Tibial artery (tissue), 4 donors: ENCODE results near the gene PRSS50.

ENCODE experiments used
- DNase-seq, 2 donors: peaks; one replicate each; pipeline ENCODE4 v3.0.0-alpha.2; 2019
- H3K27ac ChIP-seq, 2 donors: fragments of 200-600 bp; sonication (generic) in 1 of 2; 1 replicate in 1 of 2; 2 replicates in 1 of 2; pipeline ENCODE4 v1.5.1; 2018 to 2019; ENCODE audit warnings: mild to moderate bottlenecking in 1 of 2
- H3K27me3 ChIP-seq, 2 donors: fragments of 200-600 bp; sonication (generic) in 1 of 2; one replicate each; pipeline versions ENCODE4 v1.5.1 to v1.6.0; 2016 to 2019
- H3K36me3 ChIP-seq, 3 donors: fragments of 200-600 bp; sonication (generic) in 2 of 3; one replicate each; pipeline ENCODE4 v1.5.1; 2016 to 2019; ENCODE audit warnings: mild to moderate bottlenecking in 2 of 3
- H3K4me1 ChIP-seq, 4 donors: fragments of 200-600 bp; sonication (generic) in 2 of 4; 1 replicate in 3 of 4; 2 replicates in 1 of 4; pipeline ENCODE4 v1.5.1; 2016 to 2019
- H3K4me3 ChIP-seq, 2 donors: fragments of 200-600 bp; sonication (generic) in 1 of 2; 1 replicate in 1 of 2; 2 replicates in 1 of 2; pipeline ENCODE4 v1.5.1; 2018 to 2019; ENCODE audit warnings: mild to moderate bottlenecking in 2 of 2
- H3K9me3 ChIP-seq, 3 donors: fragments of 200-600 bp; sonication (generic) in 1 of 3; one replicate each; pipeline ENCODE4 v1.5.1; 2016 to 2019
- CTCF ChIP-seq, 2 experiments: fragments of 200-600 bp in 1 of 2; fragments of 450-650 bp in 1 of 2; IDR thresholded peaks; one replicate each; pipeline ENCODE4 v1.5.1; 2017 to 2019; ENCODE audit warnings: antibody characterized with exemption in 2 of 2, mild to moderate bottlenecking in 1 of 2, moderate library complexity in 1 of 2
- intact Hi-C: fragments of 100-400 bp; cut with DNase I; formaldehyde crosslinking; loops from one replicate; pipeline ENCODE4 v1.15.0; 2023; ENCODE audit warnings: low total_unique reads

PRSS50 gene

GRCh38 chr3:46724424-46724823 lies 6.8 kb upstream of the PRSS50 start:
- intact Hi-C loops = no loop called here
- no peak for DNase-seq
- Histone ChIP-seq H3K36me3 (no peaks in the 10 kb centered on the region), H3K4me3 (no peak overlapping the region), H3K27me3 (peaks cover 0 to 5% of the 10 kb centered on the region in 2 donors), H3K4me1 (no peaks in the 10 kb centered on the region), H3K27ac (no peak overlapping the region), H3K9me3 (no peaks in the 10 kb centered on the region)
- no peak for TF ChIP-seq CTCF (IDR thresholded peaks at IDR 0.05)

- intact Hi-C loops = no loop called here
- Histone ChIP-seq H3K9me3 (no peaks in the 10 kb centered on the region), H3K36me3 (no peaks in the 10 kb centered on the region), H3K4me3 (no peak overlapping the region), H3K27me3 (peaks cover 0 to 17% of the 10 kb centered on the region in 2 donors), H3K4me1 (peaks cover 0 to 6% (median 0%) of the 10 kb centered on the region in 4 donors), H3K27ac (no peak overlapping the region)
- no peak for TF ChIP-seq CTCF (IDR thresholded peaks at IDR 0.05)
- DNase-seq = no peak
Measured at GRCh38 chr3:46722443-46722842, 4.8 kb upstream of the PRSS50 start.

- no peak for TF ChIP-seq CTCF (IDR thresholded peaks at IDR 0.05)
- H3K9me3 ChIP-seq = no peaks in the 10 kb centered on the region
- H3K27me3 ChIP-seq = peaks cover 0 to 22% of the 10 kb centered on the region in 2 donors
- no peak overlapping the region for H3K4me3 ChIP-seq
- DNase-seq = no peak
- no peak overlapping the region for H3K27ac ChIP-seq
- no peaks in the 10 kb centered on the region for H3K36me3 ChIP-seq
- intact Hi-C loops = no loop called here
- H3K4me1 ChIP-seq = peaks cover 0 to 6% (median 0%) of the 10 kb centered on the region in 4 donors
Measured at GRCh38 chr3:46721009-46721408, 3.3 kb upstream of the PRSS50 start.

- intact Hi-C loops = loop anchor here (10.0 kb wide), 1 partner anchor 115 kb away; no protein-coding TSS in a partner anchor
- Histone ChIP-seq H3K4me3 (no peak overlapping the region), H3K36me3 (no peaks in the 10 kb centered on the region), H3K27ac (no peak overlapping the region), H3K27me3 (peaks cover 0 to 25% of the 10 kb centered on the region in 2 donors), H3K4me1 (peaks cover 0 to 6% (median 0%) of the 10 kb centered on the region in 4 donors), H3K9me3 (no peaks in the 10 kb centered on the region)
- DNase-seq = no peak
- TF ChIP-seq CTCF (IDR thresholded peaks at IDR 0.05) = no peak
Measured at GRCh38 chr3:46719735-46720271, 2.1 kb upstream of the PRSS50 start.

- DNase-seq = no peak
- Histone ChIP-seq H3K4me3 (no peak overlapping the region), H3K27me3 (peaks cover 0 to 25% of the 10 kb centered on the region in 2 donors), H3K36me3 (no peaks in the 10 kb centered on the region), H3K27ac (no peak overlapping the region), H3K9me3 (no peaks in the 10 kb centered on the region), H3K4me1 (peaks cover 0 to 6% (median 0%) of the 10 kb centered on the region in 4 donors)
- intact Hi-C loops = loop anchor here (10.0 kb wide), 1 partner anchor 116 kb away; no protein-coding TSS in a partner anchor
- no peak for TF ChIP-seq CTCF (IDR thresholded peaks at IDR 0.05)
Measured at GRCh38 chr3:46719044-46719565, 1.4 kb upstream of the PRSS50 start.
